Lower leg skin (tissue), 4 donors: ENCODE results near the gene CRELD1. TPM values are rescaled to one million over a fixed set of nuclear protein-coding genes. Genes with fewer than 3 reads are reported as not detected.

Experiments
- DNase-seq, 2 donors: peaks; one replicate each; pipeline ENCODE4 v3.0.0-alpha.2; 2019; ENCODE audit warnings: low spot score in 2 of 2
- H3K4me3 ChIP-seq: fragments of 200-600 bp; sonication (generic); 2 replicates; pipeline ENCODE4 v1.5.1; 2017; ENCODE audit warnings: mild to moderate bottlenecking, low read depth; ENCODE audit not compliant: poor library complexity, severe bottlenecking
- POLR2A ChIP-seq, 2 donors: fragments of 450-650 bp; IDR thresholded peaks; one replicate each; pipeline ENCODE4 v1.6.1; 2016 to 2017; ENCODE audit warnings: antibody characterized with exemption in 2 of 2, mild to moderate bottlenecking in 1 of 2, moderate library complexity in 1 of 2
- WGBS, 2 donors: methylation state at CpG; one replicate each; pipeline ENCODE4 v1.1.5; 2018; 5-methylcytosine and 5-hydroxymethylcytosine counted together
- intact Hi-C: fragments of 100-400 bp; cut with DNase I; formaldehyde crosslinking; loops from one replicate; pipeline ENCODE4 v1.15.0; 2023; ENCODE audit warnings: low total_unique reads
- total RNA-seq, 4 donors: library from RNA; depleted of rRNA; stranded (reverse); fragments of >200 nt; gene quantifications; one replicate each; pipeline ENCODE4 v1.1.0, GENCODE V29; 2016
- TF ChIP-seq, protein P1 (sequence below), 3 donors: fragments of 450-650 bp; IDR thresholded peaks; one replicate each; pipeline ENCODE4 v1.5.1; 2016; ENCODE audit warnings: antibody characterized with exemption in 3 of 3, mild to moderate bottlenecking in 3 of 3, moderate library complexity in 2 of 3

Gene CRELD1, protein sequence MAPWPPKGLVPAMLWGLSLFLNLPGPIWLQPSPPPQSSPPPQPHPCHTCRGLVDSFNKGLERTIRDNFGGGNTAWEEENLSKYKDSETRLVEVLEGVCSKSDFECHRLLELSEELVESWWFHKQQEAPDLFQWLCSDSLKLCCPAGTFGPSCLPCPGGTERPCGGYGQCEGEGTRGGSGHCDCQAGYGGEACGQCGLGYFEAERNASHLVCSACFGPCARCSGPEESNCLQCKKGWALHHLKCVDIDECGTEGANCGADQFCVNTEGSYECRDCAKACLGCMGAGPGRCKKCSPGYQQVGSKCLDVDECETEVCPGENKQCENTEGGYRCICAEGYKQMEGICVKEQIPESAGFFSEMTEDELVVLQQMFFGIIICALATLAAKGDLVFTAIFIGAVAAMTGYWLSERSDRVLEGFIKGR
- 10 to 100 TPM; 16.1 to 58.8 (median 28.3) TPM for total RNA-seq

DNA sequence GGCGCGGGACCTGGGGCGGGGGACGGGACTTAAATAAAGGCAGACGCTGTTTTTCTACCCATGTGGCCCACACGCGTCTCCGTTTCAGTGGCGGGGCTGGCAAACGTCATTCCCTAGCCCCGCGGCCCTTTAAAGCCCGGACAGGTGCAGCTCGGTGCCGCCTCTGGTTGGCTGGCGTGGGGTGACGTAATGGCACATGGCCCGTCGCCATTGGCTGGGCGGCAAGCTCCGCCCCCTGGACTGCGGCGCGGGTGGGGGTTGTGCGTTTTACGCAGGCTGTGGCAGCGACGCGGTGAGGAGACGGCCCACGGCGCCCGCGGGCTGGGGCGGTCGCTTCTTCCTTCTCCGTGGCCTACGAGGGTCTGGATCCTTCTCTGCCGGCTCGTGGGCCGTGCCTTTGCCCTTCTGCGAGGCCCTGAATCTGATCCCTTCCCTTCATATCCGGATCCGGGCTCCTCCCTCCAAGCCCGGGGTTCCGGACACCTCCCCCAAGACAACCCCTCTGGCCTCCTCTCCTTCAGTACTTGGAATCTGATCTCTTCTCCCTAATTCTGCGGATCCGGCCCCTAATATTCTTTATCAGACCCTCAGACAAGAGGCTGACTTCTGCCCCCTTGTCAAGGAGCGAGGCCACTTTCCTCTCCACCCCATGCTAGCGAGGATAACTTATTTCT, at the start of gene CRELD1:
Gene CRELD1, plus strand, starts transcription at position 274 of the 674 bp plus-strand sequence. CDS start 605 bp downstream, outside the sequence.
- intact Hi-C loops, result no loop called here
- TF ChIP-seq, protein P1, sequence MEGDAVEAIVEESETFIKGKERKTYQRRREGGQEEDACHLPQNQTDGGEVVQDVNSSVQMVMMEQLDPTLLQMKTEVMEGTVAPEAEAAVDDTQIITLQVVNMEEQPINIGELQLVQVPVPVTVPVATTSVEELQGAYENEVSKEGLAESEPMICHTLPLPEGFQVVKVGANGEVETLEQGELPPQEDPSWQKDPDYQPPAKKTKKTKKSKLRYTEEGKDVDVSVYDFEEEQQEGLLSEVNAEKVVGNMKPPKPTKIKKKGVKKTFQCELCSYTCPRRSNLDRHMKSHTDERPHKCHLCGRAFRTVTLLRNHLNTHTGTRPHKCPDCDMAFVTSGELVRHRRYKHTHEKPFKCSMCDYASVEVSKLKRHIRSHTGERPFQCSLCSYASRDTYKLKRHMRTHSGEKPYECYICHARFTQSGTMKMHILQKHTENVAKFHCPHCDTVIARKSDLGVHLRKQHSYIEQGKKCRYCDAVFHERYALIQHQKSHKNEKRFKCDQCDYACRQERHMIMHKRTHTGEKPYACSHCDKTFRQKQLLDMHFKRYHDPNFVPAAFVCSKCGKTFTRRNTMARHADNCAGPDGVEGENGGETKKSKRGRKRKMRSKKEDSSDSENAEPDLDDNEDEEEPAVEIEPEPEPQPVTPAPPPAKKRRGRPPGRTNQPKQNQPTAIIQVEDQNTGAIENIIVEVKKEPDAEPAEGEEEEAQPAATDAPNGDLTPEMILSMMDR (IDR thresholded peaks at IDR 0.05), result no peak
- TF ChIP-seq POLR2A (IDR thresholded peaks at IDR 0.05), result peak in 1 of 2 donors; percentile 4
- DNase-seq, result peak; percentile 90 to 99
- WGBS, 2 donors, result 0 to 1% methylated on average over 30 to 34 of the region's 50 CpGs
- H3K4me3 ChIP-seq, result peak within 1 kb of the TSS; percentile 53

DNA sequence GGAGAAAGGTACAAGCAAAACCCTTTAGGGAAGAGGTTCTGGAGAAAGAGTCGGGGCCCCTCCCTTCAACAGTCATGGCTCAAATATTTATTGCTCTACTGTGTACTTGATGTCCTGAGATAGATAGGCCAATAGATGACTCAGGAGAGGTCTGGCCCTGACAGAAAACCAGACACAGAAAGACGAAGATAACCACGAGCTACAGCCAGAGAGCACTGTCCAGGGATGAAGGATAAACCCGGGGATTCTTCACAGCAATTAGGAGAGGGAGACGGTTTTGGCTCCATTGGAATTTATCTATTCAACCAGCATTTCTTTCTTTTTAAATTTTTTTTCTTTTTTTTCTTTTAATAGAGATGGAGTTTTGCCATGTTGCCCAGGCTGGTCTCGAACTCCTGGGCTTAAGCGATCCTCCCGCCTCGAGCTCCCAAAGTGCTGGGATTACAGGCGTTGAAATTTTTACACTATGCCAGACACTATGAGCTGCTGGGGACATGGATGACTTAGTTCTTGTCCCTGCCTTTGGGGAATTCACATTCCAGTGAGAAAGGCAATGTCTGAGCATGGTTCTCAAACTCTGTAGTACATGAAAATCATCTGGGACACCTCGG, 49.0 kb upstream of the CRELD1 start:
- no peak for TF ChIP-seq POLR2A (IDR thresholded peaks at IDR 0.05)
- TF ChIP-seq, protein P1 (IDR thresholded peaks at IDR 0.05), result no peak
- WGBS, 2 donors, result 51% methylated on average over 11 of the region's 11 CpGs
- DNase-seq, result peak in 1 of 2 donors; percentile 74
- intact Hi-C loops, result no loop called here
- no peak overlapping the region for H3K4me3 ChIP-seq

DNA sequence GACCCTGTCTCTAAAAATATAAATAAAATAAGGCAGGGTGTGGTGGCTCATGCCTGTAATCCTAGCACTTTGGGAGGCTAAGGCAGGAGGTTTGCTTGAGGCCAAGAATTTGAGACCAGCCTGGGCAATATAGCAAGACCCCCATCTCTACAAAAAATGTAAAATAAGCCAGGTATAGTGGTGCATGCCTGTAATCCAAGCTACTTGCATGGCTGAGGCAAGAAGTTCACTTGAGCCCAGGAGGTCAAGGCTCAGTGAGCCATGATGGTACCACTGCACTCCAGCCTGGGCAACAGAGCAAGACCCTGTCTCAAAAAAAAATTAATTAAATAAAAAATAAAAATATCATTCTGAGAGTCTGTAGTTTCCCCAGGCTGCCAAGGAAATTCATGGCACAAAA, 47.3 kb upstream of the CRELD1 start:
- intact Hi-C loops, result no loop called here
- TF ChIP-seq, protein P1 (IDR thresholded peaks at IDR 0.05), result no peak
- H3K4me3 ChIP-seq, result no peak overlapping the region
- no peak for DNase-seq

DNA sequence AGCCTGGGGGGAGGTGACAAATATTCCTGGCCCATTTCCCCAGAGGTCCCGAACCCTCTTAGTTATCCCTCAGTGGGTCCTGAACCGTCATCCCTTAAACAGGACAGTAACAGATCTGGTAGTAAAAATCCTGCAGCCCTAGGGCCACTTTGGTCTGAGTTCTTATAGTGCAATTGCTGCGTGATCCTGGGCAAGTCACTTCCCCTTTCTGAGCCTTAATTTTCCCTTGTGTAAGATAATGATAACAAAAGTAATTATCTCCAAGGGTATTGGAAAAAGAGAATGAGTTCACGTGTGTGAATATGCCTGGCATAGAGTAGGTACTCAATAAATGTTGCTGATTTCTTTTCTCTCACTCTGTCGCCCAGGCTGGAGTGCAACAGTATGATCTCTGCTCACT, 46.2 kb upstream of the CRELD1 start:
- WGBS, 2 donors, result 86 to 91% methylated on average over 5 of the region's 5 CpGs
- intact Hi-C loops, result no loop called here
- no peak overlapping the region for H3K4me3 ChIP-seq
- DNase-seq, result no peak
- no peak for TF ChIP-seq POLR2A (IDR thresholded peaks at IDR 0.05)
- TF ChIP-seq, protein P1 (IDR thresholded peaks at IDR 0.05), result no peak

DNA sequence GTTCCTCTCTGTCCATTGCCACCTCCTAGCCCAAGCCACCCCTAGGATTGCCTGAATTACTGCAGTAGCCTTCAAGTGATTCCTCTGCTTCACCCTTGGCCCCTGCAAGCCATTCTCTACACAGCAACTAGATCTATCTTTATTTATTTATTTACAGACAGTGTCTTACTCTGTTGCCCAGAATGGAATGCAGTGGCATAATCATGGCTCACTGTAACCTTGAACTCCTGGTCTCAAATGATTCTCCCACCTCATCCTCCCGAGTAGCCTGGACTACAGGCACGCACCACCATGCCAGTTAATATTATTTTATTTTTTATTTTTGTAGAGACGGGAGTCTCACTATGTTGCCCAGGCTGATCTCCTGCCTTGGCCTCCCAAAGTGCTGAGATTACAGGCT, 45.1 kb upstream of the CRELD1 start:
- intact Hi-C loops, result no loop called here
- WGBS, 2 donors, result 85 to 93% methylated on average over 3 of the region's 3 CpGs

More for the DNA sequence above, 45.1 kb upstream of the CRELD1 start:
- TF ChIP-seq, protein P1 (IDR thresholded peaks at IDR 0.05), result no peak
- TF ChIP-seq POLR2A (IDR thresholded peaks at IDR 0.05), result no peak
- no peak for DNase-seq
- H3K4me3 ChIP-seq, result no peak overlapping the region
